ENCODE measurements around the gene GBA2.
A peak's percentile ranks its signal among the peaks of the same experiment; 100 is the strongest.

Gene GBA2

GRCh38 chr9:35691334-35691650, 57.7 kb downstream of the GBA2 start:
- Histone ChIP-seq H3K9ac (ENCODE audit: low read length) (peak overlapping the region; percentile 87), H3K36me3 (ENCODE audit: control insufficient read depth, insufficient read depth, low read length) (no peaks in the 10 kb centered on the region), H3K4me3 (ENCODE audit: low read length) (peak overlapping the region; percentile 46), H3K4me1 (ENCODE audit: control insufficient read depth, insufficient read depth, low read length) (peaks cover 34% of the 10 kb centered on the region), H3K27me3 (ENCODE audit: control insufficient read depth, insufficient read depth, low read length) (no peaks in the 10 kb centered on the region), H3K9me3 (ENCODE audit: control insufficient read depth, low read length) (no peaks in the 10 kb centered on the region)

- H3K4me1 ChIP-seq (ENCODE audit: control insufficient read depth, insufficient read depth, low read length): peaks cover 29% of the 10 kb centered on the region
- no peaks in the 10 kb centered on the region for H3K27me3 ChIP-seq (ENCODE audit: control insufficient read depth, insufficient read depth, low read length)
- no peaks in the 10 kb centered on the region for H3K36me3 ChIP-seq (ENCODE audit: control insufficient read depth, insufficient read depth, low read length)
- peak overlapping the region; percentile 46 for H3K4me3 ChIP-seq (ENCODE audit: low read length)
- H3K9ac ChIP-seq (ENCODE audit: low read length): peak overlapping the region; percentile 87
- no peaks in the 10 kb centered on the region for H3K9me3 ChIP-seq (ENCODE audit: control insufficient read depth, low read length)
These were observed 58.3 kb downstream of the GBA2 start for GRCh38 chr9:35690614-35691333.

- peak overlapping the region; percentile 87 for H3K9ac ChIP-seq (ENCODE audit: low read length)
- no peaks in the 10 kb centered on the region for H3K9me3 ChIP-seq (ENCODE audit: control insufficient read depth, low read length)
- no peaks in the 10 kb centered on the region for H3K36me3 ChIP-seq (ENCODE audit: control insufficient read depth, insufficient read depth, low read length)
- no peak overlapping the region for H3K4me3 ChIP-seq (ENCODE audit: low read length)
- no peaks in the 10 kb centered on the region for H3K27me3 ChIP-seq (ENCODE audit: control insufficient read depth, insufficient read depth, low read length)
- H3K4me1 ChIP-seq (ENCODE audit: control insufficient read depth, insufficient read depth, low read length): peaks cover 25% of the 10 kb centered on the region
These were observed 58.8 kb downstream of the GBA2 start for GRCh38 chr9:35690294-35690613.

- no peaks in the 10 kb centered on the region for H3K27me3 ChIP-seq (ENCODE audit: control insufficient read depth, insufficient read depth, low read length)
- H3K4me3 ChIP-seq (ENCODE audit: low read length): peak within 1 kb of the TSS; percentile 46
- peak within 1 kb of the TSS; percentile 87 for H3K9ac ChIP-seq (ENCODE audit: low read length)
- H3K4me1 ChIP-seq (ENCODE audit: control insufficient read depth, insufficient read depth, low read length): peaks cover 21% of the 10 kb centered on the region
- no peaks in the 10 kb centered on the region for H3K36me3 ChIP-seq (ENCODE audit: control insufficient read depth, insufficient read depth, low read length)
- H3K9me3 ChIP-seq (ENCODE audit: control insufficient read depth, low read length): no peaks in the 10 kb centered on the region
These were observed 59.3 kb downstream of the GBA2 start, which contains the start of gene TPM2 for GRCh38 chr9:35689542-35690293. TSS of gene TPM2 (minus strand) at chr9:35689925. CDS start at chr9:35689817, 108 bp downstream.

- H3K36me3 ChIP-seq (ENCODE audit: control insufficient read depth, insufficient read depth, low read length): no peaks in the 10 kb centered on the region
- H3K9me3 ChIP-seq (ENCODE audit: control insufficient read depth, low read length): no peaks in the 10 kb centered on the region
- H3K27me3 ChIP-seq (ENCODE audit: control insufficient read depth, insufficient read depth, low read length): no peaks in the 10 kb centered on the region
- no peak overlapping the region for H3K4me3 ChIP-seq (ENCODE audit: low read length)
- H3K9ac ChIP-seq (ENCODE audit: low read length): peak overlapping the region; percentile 87
- peaks cover 21% of the 10 kb centered on the region for H3K4me1 ChIP-seq (ENCODE audit: control insufficient read depth, insufficient read depth, low read length)
These were observed 60.2 kb downstream of the GBA2 start for GRCh38 chr9:35688558-35689541.

- no peak overlapping the region for H3K4me3 ChIP-seq (ENCODE audit: low read length)
- no peak overlapping the region for H3K9ac ChIP-seq (ENCODE audit: low read length)
These were observed 61.0 kb downstream of the GBA2 start for GRCh38 chr9:35687972-35688557.

GRCh38 chr9:35687306-35687705, 61.7 kb downstream of the GBA2 start:
- Histone ChIP-seq H3K4me1 (ENCODE audit: control insufficient read depth, insufficient read depth, low read length) (peaks cover 21% of the 10 kb centered on the region), H3K27me3 (ENCODE audit: control insufficient read depth, insufficient read depth, low read length) (no peaks in the 10 kb centered on the region), H3K9ac (ENCODE audit: low read length) (no peak overlapping the region), H3K9me3 (ENCODE audit: control insufficient read depth, low read length) (no peaks in the 10 kb centered on the region), H3K4me3 (ENCODE audit: low read length) (no peak overlapping the region), H3K36me3 (ENCODE audit: control insufficient read depth, insufficient read depth, low read length) (no peaks in the 10 kb centered on the region)

More at GRCh38 chr9:35687972-35688557, 61.0 kb downstream of the GBA2 start:
- Histone ChIP-seq H3K4me1 (ENCODE audit: control insufficient read depth, insufficient read depth, low read length) (peaks cover 21% of the 10 kb centered on the region), H3K9me3 (ENCODE audit: control insufficient read depth, low read length) (no peaks in the 10 kb centered on the region), H3K27me3 (ENCODE audit: control insufficient read depth, insufficient read depth, low read length) (no peaks in the 10 kb centered on the region), H3K36me3 (ENCODE audit: control insufficient read depth, insufficient read depth, low read length) (no peaks in the 10 kb centered on the region)
